Brain pericyte (primary cell): ENCODE results near the gene F13B.
"Not testable (repeated sequence)": the region's sequence is repeated elsewhere in the genome, so short reads cannot be mapped to it uniquely, and the experiment has no call there.

Source experiments
- DNase-seq: peaks from one replicate; pipeline ENCODE4 v3.0.0-alpha.2; 2012; ENCODE audit warnings: low read depth, low spot score

F13B gene

GRCh38 chr1:197066719-197067456, at the start of gene F13B:
TSS of gene F13B (minus strand) at chr1:197067260. CDS start at chr1:197067223, 37 bp downstream.
- no peak for DNase-seq

- DNase-seq = no peak
Observed at GRCh38 chr1:197116156-197116555, 49.1 kb upstream of the F13B start.

DNA sequence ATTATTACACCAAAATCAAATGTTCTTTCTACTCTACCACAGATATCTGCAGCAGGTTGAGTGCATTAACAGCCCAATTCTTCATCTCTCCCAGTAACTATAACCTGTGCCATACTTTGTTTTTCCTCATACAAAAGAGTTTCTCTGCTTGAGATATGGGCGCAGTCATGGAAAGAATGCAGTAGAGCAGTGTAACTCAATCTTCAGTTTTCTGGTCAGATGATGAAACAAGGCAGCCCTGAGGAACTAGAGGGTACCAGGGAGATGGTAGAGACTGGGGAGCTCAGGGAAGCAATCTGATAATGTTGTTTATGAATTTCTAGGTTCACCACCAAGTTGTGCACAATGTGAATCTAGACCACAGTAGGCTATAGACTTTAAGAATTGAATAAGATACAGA, 39.8 kb upstream of the F13B start:
- DNase-seq = no peak

DNA sequence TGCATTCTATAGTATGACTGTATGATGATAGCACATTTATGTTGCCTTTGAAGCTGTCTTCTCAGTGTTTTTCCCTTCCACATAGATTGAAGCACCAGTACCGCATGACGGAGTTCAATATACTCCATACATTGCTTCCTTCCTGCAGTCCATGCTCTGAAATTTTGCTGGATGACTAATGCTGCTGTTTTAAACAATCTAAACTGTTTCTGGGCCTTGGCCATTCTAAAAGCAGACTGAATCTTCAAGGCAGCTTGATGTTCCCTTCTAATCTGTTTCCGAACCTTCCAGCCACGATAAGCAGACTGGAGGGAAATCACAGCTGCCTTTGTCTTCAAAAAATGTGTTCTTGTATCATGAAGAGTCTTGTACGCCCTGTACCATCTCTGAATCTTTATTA, 36.2 kb upstream of the F13B start:
- no peak for DNase-seq

DNA sequence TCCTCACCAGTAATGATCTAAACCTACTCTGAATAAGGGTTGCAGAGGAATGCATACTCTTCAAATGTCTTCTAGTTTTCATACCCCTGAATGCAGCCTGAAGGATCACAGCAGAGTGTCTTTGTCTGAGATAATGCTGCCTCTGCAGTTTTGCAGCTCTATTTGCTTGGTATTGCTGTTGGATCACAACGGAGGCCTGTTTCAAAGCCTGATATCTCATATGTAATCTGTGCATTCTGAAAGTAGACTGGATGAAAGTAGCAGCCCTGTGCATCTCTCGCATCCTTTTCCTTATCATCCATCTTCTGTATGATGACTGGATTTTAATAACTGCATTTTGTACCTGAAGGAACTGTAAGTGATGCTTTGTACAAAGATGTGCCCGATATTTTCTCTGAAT, 34.9 kb upstream of the F13B start:
- DNase-seq = no peak

- no peak for DNase-seq
Observed at GRCh38 chr1:197100677-197101076, 33.6 kb upstream of the F13B start.

DNA sequence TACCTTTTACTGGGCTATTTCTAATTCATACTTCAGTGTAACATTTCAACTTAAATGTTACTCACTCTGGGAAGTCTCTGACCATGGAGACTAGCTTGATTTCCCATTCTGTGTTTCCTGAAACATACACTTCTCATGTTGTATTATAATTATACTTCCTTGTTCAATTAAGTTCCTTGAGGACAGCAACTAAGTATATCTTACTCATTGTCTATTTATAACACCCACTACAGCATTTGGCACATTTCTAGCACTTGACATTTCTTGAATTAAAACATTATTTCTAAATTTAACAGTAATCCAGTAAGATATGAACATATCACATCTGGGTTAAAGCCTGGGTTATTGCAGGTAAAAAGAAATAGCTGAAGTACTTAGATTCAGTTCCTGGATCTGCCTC, 32.4 kb upstream of the F13B start:
- DNase-seq = no peak

- DNase-seq = not testable (repeated sequence)
Observed at GRCh38 chr1:197096971-197097370, 29.9 kb upstream of the F13B start.

GRCh38 chr1:197096137-197096536, 29.1 kb upstream of the F13B start:
- no peak for DNase-seq

DNA sequence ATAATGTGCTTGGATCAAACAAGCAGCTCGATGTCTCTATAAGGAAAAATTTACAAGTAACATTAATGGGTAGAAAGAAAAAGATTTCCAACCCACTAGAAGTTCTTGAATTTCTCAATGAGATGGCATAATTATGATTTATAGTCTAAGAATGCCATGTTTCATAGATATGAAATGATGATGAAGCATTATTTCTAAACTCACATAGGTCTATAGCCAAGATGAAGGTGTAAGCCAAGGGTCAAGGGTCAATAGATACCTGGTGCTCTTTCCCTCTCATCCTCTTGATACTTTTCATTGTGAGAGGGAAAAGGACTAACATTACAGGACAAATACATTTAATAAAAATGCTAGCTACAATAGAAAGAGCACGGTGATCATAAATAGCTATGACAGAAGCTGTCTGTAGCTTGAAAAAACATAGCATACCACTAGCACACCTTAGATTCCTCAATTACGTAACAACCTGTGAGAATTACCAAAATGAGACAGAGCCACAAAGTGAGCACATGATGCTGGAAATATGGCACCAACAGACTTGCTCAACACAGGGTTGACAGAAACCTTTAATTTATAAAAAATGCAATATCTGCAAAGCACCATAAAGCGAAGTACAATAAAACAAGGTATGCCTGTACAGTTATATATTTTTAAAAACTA, 26.3 kb upstream of the F13B start:
- DNase-seq = no peak

DNA sequence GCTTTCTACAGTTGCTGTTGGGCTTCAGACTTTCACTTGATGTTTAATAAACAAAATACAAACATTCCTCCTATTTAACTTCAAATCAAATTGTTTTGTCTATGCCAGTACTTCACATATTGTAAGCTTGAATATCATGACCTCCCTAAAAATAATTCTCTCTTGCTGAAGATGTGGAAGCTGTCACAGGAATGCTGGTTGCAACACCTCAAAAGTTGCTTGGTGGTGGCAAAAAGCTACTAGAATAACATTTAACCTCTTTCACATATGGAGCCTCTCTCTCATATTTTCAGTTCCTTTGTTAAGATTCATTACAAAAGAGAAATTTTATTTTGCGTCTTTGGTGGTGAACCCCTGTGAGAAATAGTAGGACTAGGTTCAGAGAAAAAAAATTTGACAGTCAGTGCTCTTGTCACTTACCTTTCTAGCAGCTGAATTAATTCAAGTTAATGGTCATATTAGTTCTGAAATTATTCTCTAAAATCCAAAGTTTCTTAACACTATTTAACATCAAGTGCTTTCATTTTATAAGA, 25.5 kb upstream of the F13B start:
- no peak for DNase-seq

DNA sequence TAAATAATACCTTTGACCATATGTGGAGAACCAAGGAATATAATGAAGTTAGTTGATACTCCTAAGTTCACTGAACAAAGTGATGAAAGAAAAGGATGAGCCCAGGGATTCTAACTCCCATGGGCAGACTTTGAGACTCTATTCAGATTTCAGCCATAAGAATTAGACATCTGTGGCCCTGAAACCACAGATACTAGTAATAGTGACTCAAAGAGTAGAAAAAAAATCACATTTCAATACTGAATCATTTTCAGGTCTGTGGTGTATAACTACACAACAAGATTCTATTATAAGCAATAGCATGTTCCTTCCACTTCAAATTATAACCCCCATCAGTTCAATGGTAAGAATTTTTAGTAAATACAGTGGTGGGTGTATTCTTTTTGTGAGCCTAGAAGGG, 16.4 kb upstream of the F13B start:
- no peak for DNase-seq

DNA sequence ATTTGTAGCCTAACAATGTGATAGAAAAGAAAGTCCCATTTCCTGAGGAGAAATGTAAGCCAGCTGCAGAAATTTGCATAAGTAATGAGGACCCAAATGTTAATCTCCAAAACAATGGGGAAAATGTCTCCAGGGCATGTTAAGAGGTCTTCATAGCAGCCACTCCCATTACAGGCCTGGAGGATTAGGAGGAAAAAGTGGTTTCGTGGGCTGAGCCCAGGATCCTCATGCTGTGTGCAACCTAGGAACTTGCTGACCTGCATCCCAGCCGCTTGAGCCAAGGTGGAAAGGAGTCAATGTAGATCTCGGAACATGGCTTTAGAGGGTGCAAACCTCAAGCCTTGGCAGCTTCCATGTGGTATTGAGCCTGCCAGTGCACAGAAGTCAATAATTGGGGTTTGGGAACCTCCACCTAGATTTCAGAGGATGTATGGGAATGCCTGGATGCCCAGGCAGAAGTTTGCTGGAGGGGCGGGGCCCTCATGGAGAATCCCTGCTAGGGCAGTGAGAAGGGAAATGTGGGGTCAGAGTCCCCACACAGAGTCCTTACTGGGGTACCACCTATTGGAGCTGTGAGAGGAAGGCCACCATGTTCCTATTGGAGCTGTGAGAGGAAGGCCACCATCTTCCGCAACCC, 14.2 kb upstream of the F13B start:
- DNase-seq = no peak

GRCh38 chr1:197080323-197080722, 13.3 kb upstream of the F13B start:
- DNase-seq = no peak

GRCh38 chr1:197076585-197076984, 9.5 kb upstream of the F13B start:
- DNase-seq = no peak

DNA sequence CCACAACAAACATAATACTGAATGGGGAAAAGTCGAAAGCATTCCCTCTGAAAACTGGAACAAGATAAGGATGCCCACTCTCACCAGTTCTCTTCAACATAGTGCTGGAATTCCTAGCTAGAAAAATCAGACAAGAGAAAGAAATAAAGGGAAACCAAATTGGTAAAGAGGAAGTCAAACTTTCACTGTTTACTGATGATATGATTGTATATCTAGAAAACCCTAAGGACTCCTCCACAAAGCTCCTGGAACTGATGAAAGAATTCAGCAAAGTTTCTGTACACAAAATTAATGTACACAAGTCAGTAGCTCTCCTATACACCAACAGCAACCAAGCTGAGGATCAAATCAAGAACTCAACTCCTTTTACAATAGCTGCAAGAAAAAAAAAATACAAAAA, 6.9 kb upstream of the F13B start:
- no peak for DNase-seq

DNA sequence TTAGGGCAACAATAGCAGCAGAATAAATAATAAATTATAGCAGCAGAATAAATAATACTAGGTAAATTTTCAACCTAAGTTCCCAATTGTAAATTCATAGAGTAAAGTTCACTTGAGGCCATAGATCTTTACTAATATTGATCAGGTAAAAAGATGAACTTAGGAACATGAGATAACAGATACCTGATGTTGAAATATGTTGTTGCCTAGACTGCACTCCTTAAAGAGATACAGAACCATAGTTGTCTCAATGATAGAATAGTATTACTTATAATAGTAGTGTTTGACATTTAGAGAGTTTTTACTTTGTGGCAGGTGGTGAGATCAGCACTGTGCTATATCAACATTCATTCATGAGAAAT, 378 bp upstream of the F13B start:
- DNase-seq = no peak

- DNase-seq = no peak
Observed at GRCh38 chr1:197066277-197066676, 783 bp downstream of the F13B start.

- no peak for DNase-seq
Observed at GRCh38 chr1:197065559-197065958, 1.5 kb downstream of the F13B start.

DNA sequence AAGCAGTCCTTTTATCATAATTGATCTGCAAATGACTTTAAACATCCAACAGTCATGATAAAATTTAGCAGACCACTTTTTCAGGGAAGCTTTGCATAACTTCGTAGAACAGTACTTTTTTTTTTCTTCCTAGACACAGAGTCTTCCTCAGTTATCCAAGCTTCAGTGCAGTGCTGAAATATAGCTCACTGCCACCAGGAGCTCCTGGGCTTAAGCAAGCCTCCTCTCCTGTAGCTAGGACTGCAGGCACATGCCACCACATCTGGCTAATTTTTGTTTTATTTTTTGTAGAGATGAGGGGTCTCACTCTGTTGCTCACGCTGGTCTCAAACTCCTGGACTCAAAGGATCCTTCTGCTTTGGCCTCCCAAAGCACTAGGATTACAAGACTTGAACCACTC, 3.8 kb downstream of the F13B start:
- no peak for DNase-seq

- no peak for DNase-seq
Observed at GRCh38 chr1:197062692-197063091, 4.4 kb downstream of the F13B start.

GRCh38 chr1:197049100-197049499, 18.0 kb downstream of the F13B start:
- no peak for DNase-seq
